Esophagus muscularis mucosa (tissue), 4 donors: ENCODE measurements around the gene SPHKAP. TPM values are rescaled to one million over a fixed set of nuclear protein-coding genes. Genes with fewer than 3 reads are reported as not detected.

Experiments
- DNase-seq: peaks from one replicate; pipeline ENCODE4 v3.0.0-alpha.2; 2017; ENCODE audit errors: extremely low spot score
- H3K27ac ChIP-seq, 4 donors: fragments of 200-600 bp; sonication (generic); replicated peaks in 1 of 4; 1 replicate in 3 of 4; 2 replicates in 1 of 4; pipeline ENCODE4 v1.5.1; 2016 to 2019; ENCODE audit warnings: mild to moderate bottlenecking in 1 of 4
- H3K27me3 ChIP-seq, 4 donors: fragments of 200-600 bp; sonication (generic); one replicate each; pipeline versions ENCODE4 v1.5.1 to v1.6.0; 2016 to 2019
- H3K36me3 ChIP-seq, 4 donors: fragments of 200-600 bp; sonication (generic); one replicate each; pipeline ENCODE4 v1.5.1; 2016 to 2019
- H3K4me1 ChIP-seq, 4 donors: fragments of 200-600 bp; sonication (generic); one replicate each; pipeline ENCODE4 v1.5.1; 2016 to 2019
- H3K4me3 ChIP-seq, 4 donors: fragments of 200-600 bp; sonication (generic); 1 replicate in 2 of 4; 2 replicates in 2 of 4; pipeline ENCODE4 v1.5.1; 2016 to 2019; ENCODE audit warnings: mild to moderate bottlenecking in 4 of 4, moderate library complexity in 1 of 4
- H3K9me3 ChIP-seq, 4 donors: fragments of 200-600 bp; sonication (generic); 1 replicate in 3 of 4; 2 replicates in 1 of 4; pipeline ENCODE4 v1.5.1; 2016 to 2019
- EP300 ChIP-seq: sonication (generic); formaldehyde crosslinking; IDR thresholded peaks from one replicate; pipeline ENCODE4 v1.6.1; 2017; ENCODE audit warnings: antibody characterized with exemption
- POLR2A ChIP-seq: fragments of 450-650 bp; IDR thresholded peaks from one replicate; pipeline ENCODE4 v1.6.1; 2017; ENCODE audit warnings: antibody characterized with exemption, moderate library complexity, mild to moderate bottlenecking, low read depth
- POLR2AphosphoS5 ChIP-seq, 2 donors: sonication (generic); formaldehyde crosslinking; IDR thresholded peaks; one replicate each; pipeline ENCODE4 v1.6.1; 2017; ENCODE audit warnings: antibody characterized with exemption in 2 of 2
- WGBS: methylation state at CpG from one replicate; pipeline ENCODE4 v1.1.5; 2018; 5-methylcytosine and 5-hydroxymethylcytosine counted together
- intact Hi-C: fragments of 100-400 bp; cut with DNase I; formaldehyde crosslinking; loops from one replicate; pipeline ENCODE4 v1.15.1; 2023
- total RNA-seq, 4 donors: library from RNA; depleted of rRNA; stranded (reverse); fragments of >200 nt; gene quantifications; one replicate each; pipeline versions ENCODE4 v1.1.0 to v1.2.1, GENCODE V29; 2016
- TF ChIP-seq, protein P1 (sequence below), 3 experiments: fragments of 200-600 bp in 2 of 3; fragments of 450-650 bp in 1 of 3; sonication (generic) in 2 of 3; IDR thresholded peaks; one replicate each; pipeline ENCODE4 v1.5.1; 2017 to 2019; ENCODE audit warnings: antibody characterized with exemption in 3 of 3, mild to moderate bottlenecking in 2 of 3, moderate library complexity in 1 of 3

SPHKAP gene
- total RNA-seq, 4 donors from 2014 or later = 0.40 to 0.83 (median 0.47) TPM

DNA sequence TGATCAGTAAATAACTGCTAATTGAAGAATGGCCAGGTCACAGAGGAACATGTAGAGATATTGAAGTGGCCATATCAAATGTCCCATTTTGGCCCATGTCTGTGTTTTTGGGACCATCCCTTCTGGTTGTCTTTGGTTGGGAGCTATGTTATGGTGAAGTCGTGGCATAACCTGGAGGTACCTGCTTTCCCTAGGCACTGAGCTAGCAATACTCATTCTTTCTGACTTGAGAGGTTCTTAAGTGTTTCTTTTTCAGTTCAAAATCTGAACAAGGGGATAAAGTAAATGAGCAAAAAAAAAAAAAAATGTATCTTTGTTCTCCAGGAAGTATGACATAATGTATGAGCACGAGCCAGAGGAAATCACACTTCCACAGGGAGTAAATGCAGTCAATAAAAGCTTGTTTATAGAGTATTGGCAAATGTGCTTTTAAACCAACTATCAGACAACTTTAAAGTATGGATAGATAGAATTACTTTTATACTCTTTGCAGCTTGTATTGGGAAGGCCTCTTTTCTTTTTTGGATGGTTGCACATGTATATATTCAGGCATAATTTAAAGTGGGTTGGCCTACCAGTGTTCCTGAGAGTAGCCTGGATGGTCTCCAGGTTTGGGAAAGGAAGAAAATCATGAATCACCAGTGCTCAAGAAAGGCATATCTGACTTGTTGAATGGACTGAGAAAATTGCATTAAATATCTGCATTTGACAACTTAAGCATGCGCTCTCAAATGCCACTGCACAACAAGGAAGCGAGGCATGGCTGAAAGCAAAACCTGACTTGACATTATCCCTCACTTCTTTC, 125.0 kb downstream of the SPHKAP start:
- H3K4me1 ChIP-seq = no peaks in the 10 kb centered on the region
- no peaks in the 10 kb centered on the region for H3K27me3 ChIP-seq
- DNase-seq = no peak
- WGBS = 67% methylated on average over 4 of the region's 4 CpGs
- no peak overlapping the region for H3K27ac ChIP-seq
- intact Hi-C loops = no loop called here
- H3K36me3 ChIP-seq = no peaks in the 10 kb centered on the region
- H3K4me3 ChIP-seq = no peak overlapping the region
- TF ChIP-seq POLR2AphosphoS5 (IDR thresholded peaks at IDR 0.05) = no peak
- no peak for TF ChIP-seq EP300
- TF ChIP-seq POLR2A = no peak
- TF ChIP-seq, protein P1, sequence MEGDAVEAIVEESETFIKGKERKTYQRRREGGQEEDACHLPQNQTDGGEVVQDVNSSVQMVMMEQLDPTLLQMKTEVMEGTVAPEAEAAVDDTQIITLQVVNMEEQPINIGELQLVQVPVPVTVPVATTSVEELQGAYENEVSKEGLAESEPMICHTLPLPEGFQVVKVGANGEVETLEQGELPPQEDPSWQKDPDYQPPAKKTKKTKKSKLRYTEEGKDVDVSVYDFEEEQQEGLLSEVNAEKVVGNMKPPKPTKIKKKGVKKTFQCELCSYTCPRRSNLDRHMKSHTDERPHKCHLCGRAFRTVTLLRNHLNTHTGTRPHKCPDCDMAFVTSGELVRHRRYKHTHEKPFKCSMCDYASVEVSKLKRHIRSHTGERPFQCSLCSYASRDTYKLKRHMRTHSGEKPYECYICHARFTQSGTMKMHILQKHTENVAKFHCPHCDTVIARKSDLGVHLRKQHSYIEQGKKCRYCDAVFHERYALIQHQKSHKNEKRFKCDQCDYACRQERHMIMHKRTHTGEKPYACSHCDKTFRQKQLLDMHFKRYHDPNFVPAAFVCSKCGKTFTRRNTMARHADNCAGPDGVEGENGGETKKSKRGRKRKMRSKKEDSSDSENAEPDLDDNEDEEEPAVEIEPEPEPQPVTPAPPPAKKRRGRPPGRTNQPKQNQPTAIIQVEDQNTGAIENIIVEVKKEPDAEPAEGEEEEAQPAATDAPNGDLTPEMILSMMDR (IDR thresholded peaks at IDR 0.05) = no peak
- H3K9me3 ChIP-seq = no peaks in the 10 kb centered on the region

DNA sequence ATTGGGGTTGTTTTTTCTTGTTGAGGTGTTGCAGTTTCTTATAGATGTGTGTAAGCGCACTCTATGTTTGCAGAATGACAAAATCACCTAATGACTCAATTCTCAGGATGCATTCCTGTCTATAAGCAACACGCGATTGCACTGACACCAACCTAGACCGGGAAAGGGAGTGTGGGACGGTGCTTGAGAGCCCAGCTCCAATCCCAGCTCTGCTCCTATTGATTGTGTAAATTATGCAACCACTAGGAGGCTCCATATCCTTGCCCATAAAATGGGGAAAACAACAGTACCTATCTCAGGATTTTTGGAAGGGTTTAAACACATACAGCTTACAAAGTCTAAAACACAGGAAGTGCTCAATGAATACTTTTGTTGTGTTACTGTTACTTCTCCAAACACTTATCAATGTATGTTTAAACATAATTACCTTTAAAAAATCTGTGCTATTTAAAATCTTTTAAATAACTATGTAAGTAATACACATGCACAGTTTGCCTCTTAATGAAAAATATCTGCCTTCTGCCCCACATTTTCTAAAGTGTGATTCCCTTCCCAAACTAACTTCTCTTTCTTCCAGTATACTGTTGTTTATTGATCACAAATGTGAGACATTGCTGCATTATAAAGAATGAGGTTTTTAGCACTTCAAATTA, 132.5 kb downstream of the SPHKAP start:
- Histone ChIP-seq H3K36me3 (no peaks in the 10 kb centered on the region), H3K9me3 (no peaks in the 10 kb centered on the region), H3K4me3 (no peak overlapping the region), H3K4me1 (no peaks in the 10 kb centered on the region), H3K27ac (no peak overlapping the region), H3K27me3 (no peaks in the 10 kb centered on the region)
- intact Hi-C loops = no loop called here
- TF ChIP-seq EP300 (no peak), POLR2A (no peak), POLR2AphosphoS5 (IDR thresholded peaks at IDR 0.05) (no peak)
- TF ChIP-seq, protein P1 (IDR thresholded peaks at IDR 0.05) = peak in 2 of 3 experiments; percentile 8 to 23
- 23% methylated on average over 5 of the region's 5 CpGs for WGBS
- DNase-seq = no peak

DNA sequence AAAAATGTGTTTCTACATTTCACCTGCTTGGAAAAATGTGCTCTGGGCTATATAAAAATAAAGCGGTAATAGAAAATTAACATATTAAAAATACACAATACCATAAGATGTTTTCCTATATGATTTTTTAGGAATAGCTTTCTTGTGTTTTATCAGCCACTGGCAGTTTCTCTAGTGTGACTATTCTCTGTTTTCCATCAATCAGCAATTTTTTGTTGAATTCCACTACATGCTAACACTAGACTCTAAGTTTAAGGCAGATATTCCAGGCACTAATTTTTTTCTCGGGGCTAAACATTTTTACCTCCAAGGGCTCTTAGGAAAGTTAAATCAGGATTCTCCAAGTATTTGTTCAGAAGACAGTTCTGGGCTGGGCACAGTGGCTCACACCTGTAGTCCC, 140.5 kb downstream of the SPHKAP start:
- no peak overlapping the region for H3K27ac ChIP-seq
- H3K4me3 ChIP-seq = no peak overlapping the region
- no peaks in the 10 kb centered on the region for H3K27me3 ChIP-seq
- H3K36me3 ChIP-seq = no peaks in the 10 kb centered on the region
- intact Hi-C loops = no loop called here
- 95% methylated on average over 2 of the region's 2 CpGs for whole genome bisulfite sequencing
- no peaks in the 10 kb centered on the region for H3K4me1 ChIP-seq
- no peak for DNase-seq
- no peaks in the 10 kb centered on the region for H3K9me3 ChIP-seq
- TF ChIP-seq, protein P1 (IDR thresholded peaks at IDR 0.05) = no peak
- TF ChIP-seq POLR2A (no peak), EP300 (no peak), POLR2AphosphoS5 (IDR thresholded peaks at IDR 0.05) (no peak)

DNA sequence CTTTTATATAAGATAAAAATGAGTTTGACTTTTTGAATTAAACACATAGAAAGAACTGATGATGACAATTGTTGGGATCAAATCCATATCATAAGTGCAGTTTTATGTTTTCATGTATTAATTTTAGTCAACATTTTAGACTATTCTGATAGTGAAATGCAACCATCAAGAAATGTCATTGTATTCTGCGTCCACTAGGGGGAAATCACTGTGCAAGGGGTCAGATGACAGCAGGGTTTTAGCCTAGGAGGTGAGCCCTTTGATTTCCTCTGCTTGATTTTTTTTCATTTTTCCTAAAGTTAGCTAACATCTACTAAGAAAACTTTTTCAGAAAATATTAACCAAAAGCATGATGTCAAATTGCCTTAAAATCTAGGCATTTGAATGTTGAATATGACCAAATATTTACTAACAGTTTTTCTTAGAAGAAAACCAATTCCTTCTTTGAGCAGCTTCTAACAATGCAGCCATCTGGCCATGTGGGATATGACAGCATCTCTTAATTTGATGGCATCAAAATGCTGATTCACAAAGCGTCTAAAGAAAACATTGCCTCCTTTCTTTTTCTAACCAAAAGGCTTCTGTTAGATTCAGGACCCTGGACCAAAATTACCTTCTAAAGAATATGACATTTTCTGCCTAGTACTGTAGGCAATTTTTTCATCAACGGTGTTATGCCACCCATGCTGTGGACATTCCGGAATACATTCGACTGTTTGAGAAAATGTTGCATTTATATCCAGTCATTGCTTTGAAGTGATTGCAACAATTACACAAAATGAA, 141.5 kb downstream of the SPHKAP start:
- H3K27me3 ChIP-seq = no peaks in the 10 kb centered on the region
- no peaks in the 10 kb centered on the region for H3K9me3 ChIP-seq
- no peaks in the 10 kb centered on the region for H3K4me1 ChIP-seq
- intact Hi-C loops = no loop called here
- no peak overlapping the region for H3K27ac ChIP-seq
- no peak for DNase-seq
- TF ChIP-seq POLR2AphosphoS5 (IDR thresholded peaks at IDR 0.05) = no peak
- TF ChIP-seq, protein P1 (IDR thresholded peaks at IDR 0.05) = peak in 1 of 3 experiments; percentile 32
- no peaks in the 10 kb centered on the region for H3K36me3 ChIP-seq
- WGBS = 65% methylated on average over 5 of the region's 5 CpGs
- no peak overlapping the region for H3K4me3 ChIP-seq
